Urothelium cell line (cell line): ENCODE data around the gene MAZ.
A peak's percentile ranks its signal among the peaks of the same experiment; 100 is the strongest.

Experiments
- DNase-seq: peaks from one replicate; pipeline ENCODE4 v3.0.0; 2011; ENCODE audit warnings: low spot score, mixed read lengths
- FAIRE-seq: peaks from 2 replicates; lab custom pipeline; 2011; peaks lifted over from hg19 to GRCh38; lab: Jason Lieb, UNC

Gene MAZ

GRCh38 chr16:29848420-29849297 is 42.3 kb downstream of the MAZ start:
- FAIRE-seq (no peak), DNase-seq (peak; percentile 62)

DNA sequence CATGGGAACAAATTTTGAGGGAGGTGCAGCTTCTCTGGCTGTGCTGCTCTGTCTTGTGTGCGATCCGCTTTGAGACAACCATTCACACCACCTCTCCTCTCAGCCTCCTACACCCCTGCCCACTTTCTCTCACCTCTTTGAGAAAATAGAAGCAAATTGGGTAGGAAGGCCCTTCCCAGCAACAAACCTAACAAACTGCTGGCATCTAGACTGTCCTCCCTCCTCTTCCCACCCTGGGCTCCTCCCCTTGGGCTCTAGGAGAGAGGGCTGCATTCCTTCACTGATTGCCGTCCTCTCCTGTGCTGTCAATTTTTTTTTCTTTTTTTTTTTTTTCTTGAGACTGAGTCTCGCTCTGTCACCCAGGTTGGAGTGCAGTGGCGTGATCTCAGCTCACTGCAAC is 43.2 kb downstream of the MAZ start:
- FAIRE-seq (no peak), DNase-seq (no peak)

- FAIRE-seq: no peak
- DNase-seq: no peak
These were observed 44.7 kb downstream of the MAZ start for GRCh38 chr16:29850998-29851397.

DNA sequence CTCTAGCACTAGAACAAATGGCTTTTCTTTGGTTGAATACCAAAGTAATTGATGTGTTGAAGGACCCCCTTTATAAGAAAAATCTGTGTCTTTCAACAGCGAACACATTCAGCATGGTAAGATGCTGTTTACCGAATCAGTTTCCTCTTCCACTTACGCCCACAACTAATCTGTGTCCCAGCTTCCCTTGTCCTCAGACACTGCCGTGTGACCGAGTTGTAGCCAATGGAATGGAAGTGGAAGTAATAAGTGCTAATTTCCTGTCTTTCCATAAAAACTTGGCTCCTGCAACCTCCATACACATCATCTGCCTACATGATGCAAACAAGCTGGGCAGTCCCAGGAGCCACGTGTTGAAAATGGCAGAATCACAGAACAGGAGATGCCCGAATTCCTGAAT is 46.3 kb downstream of the MAZ start:
- FAIRE-seq: no peak
- DNase-seq: no peak

GRCh38 chr16:29854520-29855100 is 48.3 kb downstream of the MAZ start:
- no peak for DNase-seq

DNA sequence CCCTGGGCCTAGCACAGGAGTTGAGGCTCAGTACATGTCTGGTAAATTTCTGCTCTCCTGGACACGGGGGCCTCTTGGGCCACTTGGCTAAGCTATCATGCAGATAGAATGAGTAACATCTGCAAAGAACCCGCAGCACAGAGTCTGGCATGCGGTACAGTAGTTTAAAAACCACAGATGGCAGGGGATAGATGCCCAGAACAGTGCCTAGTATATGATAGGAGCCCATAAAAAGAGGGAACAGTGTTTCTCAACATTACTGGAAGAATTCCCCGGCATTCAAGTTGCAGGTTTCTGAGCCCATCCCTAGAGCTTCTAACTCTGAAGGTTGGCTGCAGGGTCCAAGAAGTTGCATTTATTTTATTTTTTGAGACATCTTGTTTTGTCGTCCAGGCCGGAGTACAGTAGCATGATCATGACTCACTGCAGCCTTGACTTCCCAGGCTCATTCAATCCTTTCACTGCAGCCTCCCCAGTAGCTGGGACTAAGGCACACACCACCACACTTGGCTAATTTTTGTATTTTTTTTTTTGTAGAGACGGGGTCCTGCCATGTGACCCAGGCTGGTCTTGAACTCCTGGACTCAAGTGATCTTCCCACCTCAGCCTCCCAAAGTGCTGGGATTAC is 50.9 kb downstream of the MAZ start:
- no peak for FAIRE-seq
- DNase-seq: no peak

More at GRCh38 chr16:29854520-29855100, 48.3 kb downstream of the MAZ start:
- no peak for FAIRE-seq

GRCh38 chr16:29858149-29858849 is 52.0 kb downstream of the MAZ start:
- FAIRE-seq: no peak
- no peak for DNase-seq

DNA sequence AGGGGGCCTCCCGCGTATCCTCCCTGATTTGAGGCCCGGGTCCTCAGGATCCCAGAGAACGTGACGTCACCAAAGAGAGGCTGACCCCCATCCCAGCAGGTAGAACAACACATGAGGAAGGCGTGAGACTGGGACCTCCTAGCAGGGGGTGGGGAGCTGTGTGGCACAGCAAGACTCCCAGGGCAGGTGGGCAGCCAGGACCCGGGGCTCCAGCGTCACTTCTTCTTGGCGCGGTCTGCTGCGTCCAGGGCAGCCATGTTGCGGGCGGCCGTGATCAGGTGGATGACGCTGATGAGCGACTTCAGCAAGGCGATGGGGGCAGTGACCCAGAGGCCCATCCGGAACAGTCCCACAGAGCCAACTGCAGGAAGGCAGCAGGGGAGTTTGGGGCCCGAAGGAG is 52.6 kb downstream of the MAZ start:
- FAIRE-seq (no peak), DNase-seq (no peak)

- DNase-seq (no peak), FAIRE-seq (no peak)
These were observed 53.9 kb downstream of the MAZ start for GRCh38 chr16:29860218-29860617.
